H1 (cell line): ENCODE data around the gene PLEKHM1. TPM values are rescaled to one million over a fixed set of nuclear protein-coding genes. Genes with fewer than 3 reads are reported as not detected.
"Not testable (repeated sequence)": the region's sequence is repeated elsewhere in the genome, so short reads cannot be mapped to it uniquely, and the experiment has no call there.

Source experiments
- CTCF ChIA-PET: fragments of 300-600 bp; sonication (Branson Sonifier 250); formaldehyde crosslinking; loops from one replicate; lab custom pipeline; 2021; ENCODE audit not compliant: partially characterized antibody; lab: Charles Lee
- POLR2A ChIA-PET: fragments of 300-600 bp; sonication (Branson Sonifier 250); formaldehyde crosslinking; loops from one replicate; lab custom pipeline; 2021; ENCODE audit warnings: inconsistent platforms; ENCODE audit not compliant: partially characterized antibody; lab: Charles Lee
- DNase-seq, 2 experiments: peaks; one replicate each; pipeline versions ENCODE4 v3.0.0 to v3.0.0-alpha.2; 2010 to 2022; ENCODE audit warnings: low spot score in 2 of 2, low read depth in 1 of 2, mixed read lengths in 1 of 2
- FAIRE-seq: peaks from 2 replicates; lab custom pipeline; 2011; peaks lifted over from hg19 to GRCh38; lab: Jason Lieb, UNC
- H2AFZ ChIP-seq: 2 replicates; pipeline ENCODE4 v1.8.1; 2012; ENCODE audit warnings: low read length, inconsistent platforms
- H2AK5ac ChIP-seq: 2 replicates; pipeline ENCODE4 v1.6.1; 2013; ENCODE audit warnings: low read depth, low read length
- H2BK120ac ChIP-seq: replicated peaks from 2 replicates; pipeline ENCODE3; 2013; ENCODE audit warnings: low read depth, low read length, inconsistent platforms
- H2BK12ac ChIP-seq: 2 replicates; pipeline ENCODE4 v1.6.1; 2013; ENCODE audit warnings: low read depth, low read length
- H2BK15ac ChIP-seq: 2 replicates; pipeline ENCODE4 v1.6.1; 2013; ENCODE audit warnings: low read length
- H2BK20ac ChIP-seq: 2 replicates; pipeline ENCODE4 v1.6.1; 2013; ENCODE audit warnings: low read length
- H2BK5ac ChIP-seq: 2 replicates; pipeline ENCODE4 v1.6.1; 2013; ENCODE audit warnings: low read depth, low read length
- H3K14ac ChIP-seq: 2 replicates; pipeline ENCODE4 v1.6.1; 2013; ENCODE audit warnings: inconsistent platforms; ENCODE audit not compliant: insufficient read length
- H3K18ac ChIP-seq: 2 replicates; pipeline ENCODE4 v1.6.1; 2013; ENCODE audit warnings: low read length; ENCODE audit errors: extremely low read depth
- H3K23ac ChIP-seq: 2 replicates; pipeline ENCODE4 v1.6.1; 2013; ENCODE audit warnings: inconsistent platforms; ENCODE audit not compliant: insufficient read length
- H3K23me2 ChIP-seq: 2 replicates; pipeline ENCODE4 v1.6.1; 2013; ENCODE audit warnings: low read depth, low read length
- H3K27ac ChIP-seq: 2 replicates; pipeline ENCODE4 v1.6.1; 2011; ENCODE audit warnings: low read depth, low read length, inconsistent platforms
- H3K27me3 ChIP-seq, 4 experiments: replicated peaks in 1 of 4; 1 replicate in 1 of 4; 2 replicates in 3 of 4; pipeline versions ENCODE4 v1.6.1 to v1.8.1; 2011 to 2013; ENCODE audit warnings: low read length in 3 of 4, mild to moderate bottlenecking in 3 of 4, inconsistent platforms in 2 of 4, mixed read lengths in 2 of 4, moderate library complexity in 1 of 4; ENCODE audit not compliant: control insufficient read depth in 3 of 4, insufficient read depth in 3 of 4; ENCODE audit errors: extremely low read depth in 1 of 4
- H3K36me3 ChIP-seq, 4 experiments: 2 replicates each; pipeline versions ENCODE4 v1.6.1 to v1.8.1; 2011 to 2013; ENCODE audit warnings: mild to moderate bottlenecking in 4 of 4, low read length in 3 of 4, moderate library complexity in 2 of 4, control low read depth in 1 of 4, inconsistent platforms in 1 of 4; ENCODE audit not compliant: insufficient read depth in 4 of 4, control insufficient read depth in 2 of 4
- H3K4ac ChIP-seq: replicated peaks from 2 replicates; pipeline ENCODE3; 2013; ENCODE audit warnings: low read length, low read depth, mixed read lengths, inconsistent platforms; ENCODE audit not compliant: insufficient read length
- H3K4me1 ChIP-seq, 4 experiments: replicated peaks in 1 of 4; 1 replicate in 1 of 4; 2 replicates in 3 of 4; pipeline versions ENCODE4 v1.6.1 to v1.8.1; 2011 to 2013; ENCODE audit warnings: low read length in 3 of 4, inconsistent platforms in 2 of 4, mixed read lengths in 1 of 4; ENCODE audit not compliant: insufficient read depth in 4 of 4, control insufficient read depth in 3 of 4
- H3K4me2 ChIP-seq, 2 experiments: 2 replicates each; pipeline versions ENCODE4 v1.6.1 to v1.8.1; 2011 to 2013; ENCODE audit warnings: low read depth in 2 of 2, low read length in 2 of 2, control low read depth in 1 of 2, inconsistent platforms in 1 of 2, mild to moderate bottlenecking in 1 of 2; ENCODE audit not compliant: insufficient read depth in 1 of 2
- H3K4me3 ChIP-seq, 4 experiments: fragments of 200-600, 300-600 bp in 1 of 4; sonication (generic), shearing (Covaris generic), sonication (Bioruptor Twin) in 1 of 4; 2 replicates each; pipeline versions ENCODE4 v1.5.1 to v1.8.1; 2011 to 2016; ENCODE audit warnings: low read length in 4 of 4, low read depth in 3 of 4, control low read depth in 2 of 4, inconsistent platforms in 2 of 4, mild to moderate bottlenecking in 2 of 4, mixed read lengths in 1 of 4, moderate library complexity in 1 of 4; ENCODE audit not compliant: insufficient read depth in 2 of 4; ENCODE audit errors: extremely low read depth in 1 of 4
- H3K56ac ChIP-seq: replicated peaks from 2 replicates; pipeline ENCODE3; 2013; ENCODE audit warnings: low read depth, mild to moderate bottlenecking, mixed read lengths, low read length, inconsistent platforms; ENCODE audit not compliant: insufficient read length
- H3K79me1 ChIP-seq: 2 replicates; pipeline ENCODE4 v1.6.1; 2013; ENCODE audit warnings: low read depth, low read length, control low read depth
- H3K79me2 ChIP-seq, 2 experiments: 2 replicates each; pipeline versions ENCODE4 v1.6.1 to v1.8.1; 2012 to 2013; ENCODE audit warnings: low read length in 2 of 2, mild to moderate bottlenecking in 2 of 2, inconsistent platforms in 1 of 2; ENCODE audit not compliant: insufficient read depth in 2 of 2, control insufficient read depth in 1 of 2
- H3K9ac ChIP-seq, 4 experiments: replicated peaks in 1 of 4; 1 replicate in 1 of 4; 2 replicates in 3 of 4; pipeline versions ENCODE4 v1.6.1 to v1.8.1; 2011 to 2013; ENCODE audit warnings: low read depth in 3 of 4, low read length in 3 of 4, control low read depth in 2 of 4, mild to moderate bottlenecking in 2 of 4, moderate library complexity in 2 of 4, inconsistent platforms in 1 of 4; ENCODE audit errors: extremely low read depth in 1 of 4
- H3K9me3 ChIP-seq, 2 experiments: 2 replicates each; pipeline versions ENCODE4 v1.6.1 to v1.8.1; 2012 to 2013; ENCODE audit warnings: mild to moderate bottlenecking in 2 of 2, moderate library complexity in 2 of 2, control low read depth in 1 of 2, inconsistent platforms in 1 of 2, low read depth in 1 of 2, low read length in 1 of 2, mixed read lengths in 1 of 2; ENCODE audit not compliant: insufficient read depth in 2 of 2
- H4K20me1 ChIP-seq, 2 experiments: replicated peaks in 1 of 2; 2 replicates each; pipeline versions ENCODE3 to v1.8.1; 2011 to 2013; ENCODE audit warnings: inconsistent platforms in 2 of 2, low read length in 2 of 2, mild to moderate bottlenecking in 1 of 2; ENCODE audit not compliant: insufficient read depth in 2 of 2, control insufficient read depth in 1 of 2
- H4K5ac ChIP-seq: 2 replicates; pipeline ENCODE4 v1.6.1; 2013; ENCODE audit warnings: low read length, low read depth, mixed read lengths, inconsistent platforms; ENCODE audit not compliant: insufficient read length
- H4K8ac ChIP-seq: 2 replicates; pipeline ENCODE4 v1.8.0; 2013; ENCODE audit warnings: mild to moderate bottlenecking, moderate library complexity, low read length, inconsistent platforms; ENCODE audit not compliant: insufficient read depth; ENCODE audit errors: extremely low read depth
- H4K91ac ChIP-seq: replicated peaks from 2 replicates; pipeline ENCODE3; 2013; ENCODE audit warnings: low read length, mixed read lengths, inconsistent platforms; ENCODE audit not compliant: insufficient read length
- WGBS, 2 experiments: shearing (Covaris generic) in 1 of 2; methylation state at CpG; one replicate each; pipeline versions ENCODE4 v1.1.6 to v1.1.7; 2013 to 2015; ENCODE audit warnings: low lambda C conversion rate in 2 of 2, mixed read lengths in 2 of 2, inconsistent platforms in 1 of 2, low coverage in 1 of 2, missing lambda C conversion rate in 1 of 2; ENCODE audit not compliant: insufficient replicate concordance in 2 of 2, insufficient coverage in 1 of 2, insufficient read length in 1 of 2; ENCODE audit errors: extremely low coverage in 1 of 2, missing lambda C conversion rate in 1 of 2; 5-methylcytosine and 5-hydroxymethylcytosine counted together
- polyA plus RNA-seq, 7 experiments: library from polyadenylated mRNA; depleted of rRNA in 3 of 7; stranded (reverse) in 5 of 7; unstranded in 2 of 7; fragments of >200 nt in 5 of 7; fragments of 200-250 nt in 2 of 7; gene quantifications; 1 replicate in 5 of 7; 2 replicates in 1 of 7; 4 replicates in 1 of 7; pipeline versions ENCODE4 v1.2.1 to v1.2.3, GENCODE V29; 2011 to 2013; ENCODE audit warnings: missing spikeins in 2 of 7, mixed read lengths in 2 of 7
- total RNA-seq: library from RNA; stranded (reverse); fragmentation: NEBNext Ultra II Directional; extraction: Animal tissue kit (Norgen Biotek cat#: 25700); gene quantifications from 2 replicates; pipeline ENCODE4 v1.2.1, GENCODE V29; 2021

Gene PLEKHM1
- total and polyA plus RNA-seq, 2 of the 8 experiments (the other 6 are each of a cell fraction or from before 2014, with no cell fraction given): 7.6 to 17.9 TPM

GRCh38 chr17:45451660-45452059 is 38.9 kb downstream of the PLEKHM1 start:
- POLR2A ChIA-PET, H3K9me3 ChIP-seq, H3K23me2 ChIP-seq, H3K4me2 ChIP-seq, H3K27ac ChIP-seq, H2BK12ac ChIP-seq, H4K20me1 ChIP-seq, H2BK5ac ChIP-seq, H2AFZ ChIP-seq, H3K56ac ChIP-seq, H3K14ac ChIP-seq, DNase-seq, H4K8ac ChIP-seq, H3K27me3 ChIP-seq, H4K91ac ChIP-seq, H2BK20ac ChIP-seq, H3K36me3 ChIP-seq, H4K5ac ChIP-seq, FAIRE-seq, H3K79me1 ChIP-seq, H2BK120ac ChIP-seq, H3K4me1 ChIP-seq, H2BK15ac ChIP-seq, H3K4ac ChIP-seq, H2AK5ac ChIP-seq, H3K9ac ChIP-seq, H3K18ac ChIP-seq, H3K79me2 ChIP-seq, H3K23ac ChIP-seq, H3K4me3 ChIP-seq: not testable (repeated sequence)
- CTCF ChIA-PET: interaction anchor here (0.9 kb wide), 1 partner anchor 12 kb away, joined by 3 read pairs; no protein-coding TSS in a partner anchor
- WGBS, 2 experiments: 86% methylated on average over 6 of the region's 10 CpGs; no CpG with 5 or more reads in 1 of the 2 experiments
